Stimulated activated CD8-positive, alpha-beta memory T cell treated with anti-CD3 and anti-CD28 coated beads, Interleukin-7, amount 100 ng/mL, for 48 hours (primary cell): ENCODE results near the gene ATG14.

ENCODE experiments used
- DNase-seq, 2 donors: peaks; one replicate each; pipeline ENCODE4 v3.0.0-alpha.2; 2020; ENCODE audit warnings: low read depth in 1 of 2; ENCODE audit errors: extremely low read depth in 1 of 2

The ATG14 gene

DNA sequence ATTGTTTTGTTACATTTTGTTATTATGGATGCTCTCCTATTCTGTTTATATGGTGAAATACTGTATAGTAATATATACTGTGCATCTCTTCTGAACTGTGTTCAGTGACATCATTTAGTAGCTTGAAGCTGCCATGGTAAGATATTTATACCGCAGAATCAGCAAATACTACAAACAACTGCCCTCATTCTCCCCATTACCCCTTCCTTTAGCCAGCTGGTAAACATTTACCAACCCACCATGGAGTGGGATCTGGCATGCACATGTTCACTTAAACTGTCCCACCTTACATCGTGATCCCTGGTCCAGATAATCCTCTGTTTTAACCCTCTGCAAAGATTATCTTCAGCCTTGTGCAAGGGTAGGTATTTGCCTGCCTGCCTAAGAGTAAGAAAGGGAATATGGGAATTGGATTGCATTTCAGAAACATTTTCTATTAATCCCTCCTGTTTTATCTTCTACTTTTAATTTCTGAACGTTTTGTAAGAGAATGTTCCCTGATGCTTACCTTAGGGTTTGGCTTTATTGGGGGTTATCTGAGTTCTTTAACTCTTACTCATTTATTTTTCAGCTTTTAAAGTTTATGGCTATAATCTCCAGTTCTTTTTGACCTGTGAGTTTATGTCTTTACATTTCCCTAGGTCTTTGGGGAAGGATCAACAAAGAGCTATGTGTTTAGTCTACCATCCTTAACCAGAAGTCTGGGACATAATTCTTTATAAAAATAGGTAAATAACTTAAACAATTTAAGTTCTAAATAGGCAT, 93.9 kb downstream of the ATG14 start:
- DNase-seq = no peak

GRCh38 chr14:55316564-55316963, 95.1 kb downstream of the ATG14 start:
- DNase-seq = no peak
